Brain microvascular endothelial cell (primary cell): Measurements from ENCODE around the gene FOLR1.

Experiments used
- DNase-seq: peaks from one replicate; pipeline ENCODE4 v3.0.0-alpha.2; 2020
- H3K27ac ChIP-seq: fragments of 250-450 bp; sonication (Bioruptor Pico); 2 replicates; pipeline ENCODE4 v1.5.1; 2020; ENCODE audit warnings: mild to moderate bottlenecking, moderate library complexity
- H3K27me3 ChIP-seq: fragments of 250-450 bp; sonication (Bioruptor Pico); replicated peaks from 2 replicates; pipeline ENCODE4 v1.5.1; 2020; ENCODE audit warnings: mild to moderate bottlenecking
- H3K36me3 ChIP-seq: fragments of 250-450 bp; sonication (Bioruptor Pico); replicated peaks from 2 replicates; pipeline ENCODE4 v1.5.1; 2020; ENCODE audit warnings: mild to moderate bottlenecking
- H3K4me3 ChIP-seq: 2 replicates; pipeline ENCODE4 v1.5.1; 2011; ENCODE audit warnings: low read depth, mild to moderate bottlenecking, control low read depth, low read length, moderate library complexity
- CTCF ChIP-seq: IDR thresholded peaks from 2 replicates; pipeline ENCODE4 v1.5.1; 2011; ENCODE audit warnings: low read depth, mild to moderate bottlenecking, moderate library complexity, low read length, control low read depth, inconsistent platforms; ENCODE audit errors: missing control alignments
- in situ Hi-C: cut with HindIII; loops from 2 replicates; pipeline ENCODE4 v1.10.0; 2017; ENCODE audit warnings: low sequenced_read_pairs, low pct_ligation_motif_present

The FOLR1 gene

GRCh38 chr11:72216638-72217037, 24.7 kb downstream of the FOLR1 start, which contains the start of gene FOLR2:
FOLR2 (plus strand) TSS chr11:72216794; CDS start chr11:72218585, 1,791 bp downstream.
- peaks cover 4% of the 10 kb centered on the region for H3K27me3 ChIP-seq
- no peak within 1 kb of the TSS for H3K4me3 ChIP-seq
- TF ChIP-seq CTCF: no peak
- no peaks in the 10 kb centered on the region for H3K36me3 ChIP-seq
- DNase-seq: no peak
- H3K27ac ChIP-seq: no peak within 1 kb of the TSS
- in situ Hi-C loops: no loop called here

- no peak overlapping the region for H3K27ac ChIP-seq
- TF ChIP-seq CTCF: no peak
- no peaks in the 10 kb centered on the region for H3K36me3 ChIP-seq
- H3K4me3 ChIP-seq: no peak overlapping the region
- H3K27me3 ChIP-seq: peaks cover 4% of the 10 kb centered on the region
- in situ Hi-C loops: no loop called here
- DNase-seq: no peak
These were observed 25.9 kb downstream of the FOLR1 start for GRCh38 chr11:72217841-72218240.

GRCh38 chr11:72218251-72218745, 26.4 kb downstream of the FOLR1 start:
- no peaks in the 10 kb centered on the region for H3K36me3 ChIP-seq
- H3K27me3 ChIP-seq: peaks cover 4% of the 10 kb centered on the region
- no peak for DNase-seq
- no peak overlapping the region for H3K4me3 ChIP-seq
- H3K27ac ChIP-seq: no peak overlapping the region
- no peak for TF ChIP-seq CTCF
- in situ Hi-C loops: no loop called here

GRCh38 chr11:72220696-72221363, 28.9 kb downstream of the FOLR1 start:
- Histone ChIP-seq H3K27me3 (peaks cover 2% of the 10 kb centered on the region), H3K36me3 (no peaks in the 10 kb centered on the region), H3K27ac (no peak overlapping the region), H3K4me3 (no peak overlapping the region)
- no peak for DNase-seq
- TF ChIP-seq CTCF: no peak
- in situ Hi-C loops: no loop called here

GRCh38 chr11:72221386-72222075, 29.6 kb downstream of the FOLR1 start:
- in situ Hi-C loops: no loop called here
- TF ChIP-seq CTCF: no peak
- H3K27ac ChIP-seq: no peak overlapping the region

More at GRCh38 chr11:72221386-72222075, 29.6 kb downstream of the FOLR1 start:
- no peak for DNase-seq
- Histone ChIP-seq H3K36me3 (no peaks in the 10 kb centered on the region), H3K4me3 (no peak overlapping the region), H3K27me3 (peaks cover 2% of the 10 kb centered on the region)
